Panc1 (cell line): ENCODE results near the gene ELMOD3.

ENCODE experiments used
- CTCF ChIP-seq: fragments of 450-650 bp; IDR thresholded peaks from 2 replicates; pipeline ENCODE4 v1.5.1; 2017; ENCODE audit warnings: mild to moderate bottlenecking
- POLR2AphosphoS5 ChIP-seq: IDR thresholded peaks from 2 replicates; pipeline ENCODE4 v1.6.1; 2012; ENCODE audit warnings: mild to moderate bottlenecking, low read depth, low read length, moderate library complexity
- SIN3A ChIP-seq: IDR thresholded peaks from 2 replicates; pipeline ENCODE4 v1.6.1; 2012; ENCODE audit warnings: low read depth, mild to moderate bottlenecking, low read length, moderate library complexity, borderline replicate concordance; ENCODE audit not compliant: insufficient read depth
- TCF7L2 ChIP-seq: IDR thresholded peaks from 2 replicates; pipeline ENCODE4 v1.6.1; 2011; ENCODE audit warnings: mild to moderate bottlenecking, low read depth, low read length, inconsistent platforms
- TF ChIP-seq, protein P1 (sequence below), 2 experiments: IDR thresholded peaks; 2 replicates each; pipeline ENCODE4 v1.6.1; 2011 to 2012; ENCODE audit warnings: low read depth in 2 of 2, control low read depth in 1 of 2, low read length in 1 of 2, mild to moderate bottlenecking in 1 of 2, moderate library complexity in 1 of 2; ENCODE audit not compliant: insufficient read depth in 1 of 2

- TF ChIP-seq, protein P1, sequence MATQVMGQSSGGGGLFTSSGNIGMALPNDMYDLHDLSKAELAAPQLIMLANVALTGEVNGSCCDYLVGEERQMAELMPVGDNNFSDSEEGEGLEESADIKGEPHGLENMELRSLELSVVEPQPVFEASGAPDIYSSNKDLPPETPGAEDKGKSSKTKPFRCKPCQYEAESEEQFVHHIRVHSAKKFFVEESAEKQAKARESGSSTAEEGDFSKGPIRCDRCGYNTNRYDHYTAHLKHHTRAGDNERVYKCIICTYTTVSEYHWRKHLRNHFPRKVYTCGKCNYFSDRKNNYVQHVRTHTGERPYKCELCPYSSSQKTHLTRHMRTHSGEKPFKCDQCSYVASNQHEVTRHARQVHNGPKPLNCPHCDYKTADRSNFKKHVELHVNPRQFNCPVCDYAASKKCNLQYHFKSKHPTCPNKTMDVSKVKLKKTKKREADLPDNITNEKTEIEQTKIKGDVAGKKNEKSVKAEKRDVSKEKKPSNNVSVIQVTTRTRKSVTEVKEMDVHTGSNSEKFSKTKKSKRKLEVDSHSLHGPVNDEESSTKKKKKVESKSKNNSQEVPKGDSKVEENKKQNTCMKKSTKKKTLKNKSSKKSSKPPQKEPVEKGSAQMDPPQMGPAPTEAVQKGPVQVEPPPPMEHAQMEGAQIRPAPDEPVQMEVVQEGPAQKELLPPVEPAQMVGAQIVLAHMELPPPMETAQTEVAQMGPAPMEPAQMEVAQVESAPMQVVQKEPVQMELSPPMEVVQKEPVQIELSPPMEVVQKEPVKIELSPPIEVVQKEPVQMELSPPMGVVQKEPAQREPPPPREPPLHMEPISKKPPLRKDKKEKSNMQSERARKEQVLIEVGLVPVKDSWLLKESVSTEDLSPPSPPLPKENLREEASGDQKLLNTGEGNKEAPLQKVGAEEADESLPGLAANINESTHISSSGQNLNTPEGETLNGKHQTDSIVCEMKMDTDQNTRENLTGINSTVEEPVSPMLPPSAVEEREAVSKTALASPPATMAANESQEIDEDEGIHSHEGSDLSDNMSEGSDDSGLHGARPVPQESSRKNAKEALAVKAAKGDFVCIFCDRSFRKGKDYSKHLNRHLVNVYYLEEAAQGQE (IDR thresholded peaks at IDR 0.05; ENCODE audit: insufficient read depth in 1 of 2, low read depth in 2 of 2, low read length in 1 of 2), result no peak
- TF ChIP-seq CTCF (no peak), POLR2AphosphoS5 (no peak), TCF7L2 (no peak), SIN3A (no peak)
Observed at GRCh38 chr2:85429213-85429923, 74.8 kb downstream of the ELMOD3 start.
